Sigmoid colon (tissue), 4 donors: ENCODE measurements around the gene KISS1.

Source experiments
- EP300 ChIP-seq, 4 donors: sonication (generic); formaldehyde crosslinking; IDR thresholded peaks; one replicate each; pipeline ENCODE4 v1.6.1; 2017; ENCODE audit warnings: antibody characterized with exemption in 4 of 4
- POLR2A ChIP-seq, 2 donors: fragments of 450-650 bp; IDR thresholded peaks; one replicate each; pipeline ENCODE4 v1.6.1; 2016; ENCODE audit warnings: antibody characterized with exemption in 2 of 2, mild to moderate bottlenecking in 2 of 2, moderate library complexity in 2 of 2
- POLR2AphosphoS5 ChIP-seq, 4 donors: sonication (generic); formaldehyde crosslinking; IDR thresholded peaks; one replicate each; pipeline ENCODE4 v1.6.1; 2017; ENCODE audit warnings: antibody characterized with exemption in 4 of 4
- TF ChIP-seq, protein P1 (sequence below), 4 experiments: fragments of 450-650 bp in 3 of 4; fragments of 200-600 bp in 1 of 4; IDR thresholded peaks; one replicate each; pipeline ENCODE4 v1.5.1; 2016 to 2019; ENCODE audit warnings: antibody characterized with exemption in 4 of 4, mild to moderate bottlenecking in 3 of 4, moderate library complexity in 2 of 4

DNA sequence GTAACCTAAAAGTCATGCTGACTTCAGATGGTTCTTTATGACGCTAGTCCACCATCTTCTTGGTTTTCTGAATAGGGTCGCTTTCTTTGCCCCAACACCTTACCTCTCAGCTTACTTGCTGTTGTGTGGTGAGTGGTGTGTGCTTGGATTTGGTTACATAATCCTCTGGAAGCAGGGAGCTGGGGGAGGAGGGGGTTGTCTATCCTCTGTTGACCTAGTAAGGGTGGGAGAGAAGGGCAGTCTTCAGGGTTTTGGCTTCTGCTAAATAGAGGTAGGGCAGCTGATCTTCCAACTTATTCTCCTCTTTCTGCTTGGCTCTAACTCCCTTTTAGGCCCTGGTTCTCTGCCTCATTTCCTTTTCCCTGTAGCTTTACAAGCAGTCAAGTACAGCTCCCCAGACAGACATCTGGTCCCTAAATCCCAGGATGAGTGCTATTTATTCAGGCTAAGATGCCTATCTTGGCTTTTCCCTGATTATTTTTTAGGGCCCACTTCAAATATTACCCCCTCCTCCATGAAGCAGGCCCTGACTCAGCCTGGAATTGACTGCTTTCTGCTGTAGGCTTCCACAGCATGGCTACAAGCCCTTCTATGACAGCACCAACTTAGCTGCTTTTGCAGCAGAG is 23.8 kb downstream of the KISS1 start:
- TF ChIP-seq, protein P1, sequence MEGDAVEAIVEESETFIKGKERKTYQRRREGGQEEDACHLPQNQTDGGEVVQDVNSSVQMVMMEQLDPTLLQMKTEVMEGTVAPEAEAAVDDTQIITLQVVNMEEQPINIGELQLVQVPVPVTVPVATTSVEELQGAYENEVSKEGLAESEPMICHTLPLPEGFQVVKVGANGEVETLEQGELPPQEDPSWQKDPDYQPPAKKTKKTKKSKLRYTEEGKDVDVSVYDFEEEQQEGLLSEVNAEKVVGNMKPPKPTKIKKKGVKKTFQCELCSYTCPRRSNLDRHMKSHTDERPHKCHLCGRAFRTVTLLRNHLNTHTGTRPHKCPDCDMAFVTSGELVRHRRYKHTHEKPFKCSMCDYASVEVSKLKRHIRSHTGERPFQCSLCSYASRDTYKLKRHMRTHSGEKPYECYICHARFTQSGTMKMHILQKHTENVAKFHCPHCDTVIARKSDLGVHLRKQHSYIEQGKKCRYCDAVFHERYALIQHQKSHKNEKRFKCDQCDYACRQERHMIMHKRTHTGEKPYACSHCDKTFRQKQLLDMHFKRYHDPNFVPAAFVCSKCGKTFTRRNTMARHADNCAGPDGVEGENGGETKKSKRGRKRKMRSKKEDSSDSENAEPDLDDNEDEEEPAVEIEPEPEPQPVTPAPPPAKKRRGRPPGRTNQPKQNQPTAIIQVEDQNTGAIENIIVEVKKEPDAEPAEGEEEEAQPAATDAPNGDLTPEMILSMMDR (IDR thresholded peaks at IDR 0.05), result no peak
- no peak for TF ChIP-seq POLR2A (IDR thresholded peaks at IDR 0.05)
- no peak for TF ChIP-seq EP300 (IDR thresholded peaks at IDR 0.05)
- TF ChIP-seq POLR2AphosphoS5 (IDR thresholded peaks at IDR 0.05), result no peak
